Middle frontal gyrus (tissue), 1 donor: ENCODE measurements around the gene BLACAT1.
"Not testable (repeated sequence)": the region's sequence is repeated elsewhere in the genome, so short reads cannot be mapped to it uniquely, and the experiment has no call there.

Experiments
- DNase-seq: peaks from one replicate; pipeline ENCODE4 v3.0.0-alpha.2; 2015; ENCODE audit warnings: low spot score; ENCODE audit errors: extremely low spot score

Gene BLACAT1

GRCh38 chr1:205441716-205442050 is 14.2 kb downstream of the BLACAT1 start:
- DNase-seq, result no peak

- no peak for DNase-seq
These were observed 14.6 kb downstream of the BLACAT1 start for GRCh38 chr1:205441318-205441633.

- no peak for DNase-seq
These were observed 15.1 kb downstream of the BLACAT1 start for GRCh38 chr1:205440476-205441317.

- no peak for DNase-seq
These were observed 15.7 kb downstream of the BLACAT1 start for GRCh38 chr1:205440121-205440475.

GRCh38 chr1:205438213-205439158 is 17.4 kb downstream of the BLACAT1 start:
- no peak for DNase-seq

GRCh38 chr1:205437570-205437969 is 18.3 kb downstream of the BLACAT1 start:
- no peak for DNase-seq

- no peak for DNase-seq
These were observed 19.0 kb downstream of the BLACAT1 start for GRCh38 chr1:205436776-205437410.

- peak; percentile 67 for DNase-seq
These were observed 20.0 kb downstream of the BLACAT1 start for GRCh38 chr1:205435578-205436573.

GRCh38 chr1:205434738-205435137 is 21.1 kb downstream of the BLACAT1 start:
- no peak for DNase-seq

- not testable (repeated sequence) for DNase-seq
These were observed 23.2 kb downstream of the BLACAT1 start for GRCh38 chr1:205432692-205433091.

GRCh38 chr1:205432116-205432515 is 23.7 kb downstream of the BLACAT1 start:
- DNase-seq, result no peak

GRCh38 chr1:205430696-205431305 is 25.0 kb downstream of the BLACAT1 start:
- peak; percentile 31 for DNase-seq

GRCh38 chr1:205429762-205430695 is 25.8 kb downstream of the BLACAT1 start:
- DNase-seq, result no peak

GRCh38 chr1:205424901-205425600 is 30.8 kb downstream of the BLACAT1 start:
- no peak for DNase-seq

GRCh38 chr1:205423814-205424399 is 31.9 kb downstream of the BLACAT1 start:
- no peak for DNase-seq

- DNase-seq, result no peak
These were observed 32.7 kb downstream of the BLACAT1 start for GRCh38 chr1:205422993-205423642.

GRCh38 chr1:205421798-205422197 is 34.0 kb downstream of the BLACAT1 start, which contains the start of gene LEMD1:
TSS of gene LEMD1 (minus strand) at chr1:205422056. CDS start at chr1:205420536, 1,520 bp downstream.
- DNase-seq, result no peak

- DNase-seq, result no peak
These were observed 34.9 kb downstream of the BLACAT1 start for GRCh38 chr1:205420938-205421337.
